Trophoblast cell (in vitro differentiated cells and primary cell): Measurements from ENCODE around the gene FUT4.
A peak's percentile ranks its signal among the peaks of the same experiment; 100 is the strongest.
"Not testable (repeated sequence)": the region's sequence is repeated elsewhere in the genome, so short reads cannot be mapped to it uniquely, and the experiment has no call there.

Source experiments
- DNase-seq, 2 donors: peaks; one replicate each; pipeline ENCODE4 v3.0.0-alpha.2; 2016
- H2AFZ ChIP-seq: 2 replicates; pipeline ENCODE4 v1.6.1; 2013; ENCODE audit warnings: low read length, moderate library complexity, mild to moderate bottlenecking; ENCODE audit not compliant: insufficient read depth, poor library complexity
- H2AK5ac ChIP-seq: 2 replicates; pipeline ENCODE4 v1.6.1; 2013; ENCODE audit warnings: mild to moderate bottlenecking, low read length
- H2BK120ac ChIP-seq: 2 replicates; pipeline ENCODE4 v1.6.1; 2013; ENCODE audit warnings: low read length, mild to moderate bottlenecking, moderate library complexity; ENCODE audit not compliant: insufficient read depth, poor library complexity
- H2BK12ac ChIP-seq: 2 replicates; pipeline ENCODE4 v1.6.1; 2013; ENCODE audit warnings: mild to moderate bottlenecking, low read length, moderate library complexity
- H2BK5ac ChIP-seq: 2 replicates; pipeline ENCODE4 v1.6.1; 2013; ENCODE audit warnings: low read length, low read depth, moderate library complexity, mild to moderate bottlenecking; ENCODE audit not compliant: poor library complexity
- H3K14ac ChIP-seq: 2 replicates; pipeline ENCODE4 v1.6.1; 2013; ENCODE audit warnings: mild to moderate bottlenecking, low read length
- H3K18ac ChIP-seq: 2 replicates; pipeline ENCODE4 v1.6.1; 2013; ENCODE audit warnings: mild to moderate bottlenecking, low read length
- H3K23ac ChIP-seq: 2 replicates; pipeline ENCODE4 v1.6.1; 2013; ENCODE audit warnings: low read length
- H3K27ac ChIP-seq: 2 replicates; pipeline ENCODE4 v1.5.1; 2013; ENCODE audit warnings: low read depth, mild to moderate bottlenecking, inconsistent platforms, low read length, moderate library complexity
- H3K27me3 ChIP-seq: 2 replicates; pipeline ENCODE4 v1.6.1; 2013; ENCODE audit warnings: inconsistent platforms, mild to moderate bottlenecking, low read length, moderate library complexity; ENCODE audit not compliant: insufficient read depth
- H3K36me3 ChIP-seq, 2 experiments: 1 replicate in 1 of 2; 2 replicates in 1 of 2; pipeline ENCODE4 v1.6.1; 2013; ENCODE audit warnings: low read length in 2 of 2, mild to moderate bottlenecking in 2 of 2, moderate library complexity in 1 of 2; ENCODE audit not compliant: insufficient read depth in 2 of 2, control insufficient read depth in 1 of 2
- H3K4ac ChIP-seq: 2 replicates; pipeline ENCODE4 v1.6.1; 2013; ENCODE audit warnings: low read depth, mild to moderate bottlenecking, low read length, moderate library complexity
- H3K4me1 ChIP-seq, 2 experiments: 1 replicate in 1 of 2; 2 replicates in 1 of 2; pipeline ENCODE4 v1.6.1; 2013; ENCODE audit warnings: low read length in 2 of 2, mild to moderate bottlenecking in 2 of 2, moderate library complexity in 1 of 2; ENCODE audit not compliant: insufficient read depth in 2 of 2, control insufficient read depth in 1 of 2
- H3K4me2 ChIP-seq: 2 replicates; pipeline ENCODE4 v1.6.1; 2013; ENCODE audit warnings: inconsistent platforms, mild to moderate bottlenecking, low read length, moderate library complexity
- H3K4me3 ChIP-seq: 2 replicates; pipeline ENCODE4 v1.5.1; 2013; ENCODE audit warnings: mild to moderate bottlenecking, low read depth, low read length, inconsistent platforms
- H3K79me1 ChIP-seq: one replicate; pipeline ENCODE4 v1.6.1; 2013; ENCODE audit warnings: low read length
- H3K79me2 ChIP-seq: 2 replicates; pipeline ENCODE4 v1.6.1; 2013; ENCODE audit warnings: low read length, mild to moderate bottlenecking; ENCODE audit not compliant: control insufficient read depth, insufficient read depth, poor library complexity
- H3K9ac ChIP-seq: 2 replicates; pipeline ENCODE4 v1.6.1; 2013; ENCODE audit warnings: mild to moderate bottlenecking, low read length
- H3K9me3 ChIP-seq: 2 replicates; pipeline ENCODE4 v1.6.1; 2013; ENCODE audit warnings: low read depth, mild to moderate bottlenecking, control low read depth, inconsistent platforms, low read length; ENCODE audit not compliant: insufficient read depth
- H4K12ac ChIP-seq: 2 replicates; pipeline ENCODE4 v1.6.1; 2013; ENCODE audit warnings: low read depth, mild to moderate bottlenecking, low read length, moderate library complexity
- H4K8ac ChIP-seq: 2 replicates; pipeline ENCODE4 v1.6.1; 2013; ENCODE audit warnings: low read depth, mild to moderate bottlenecking, low read length, moderate library complexity
- H4K91ac ChIP-seq: one replicate; pipeline ENCODE4 v1.6.1; 2013; ENCODE audit warnings: low read depth, mild to moderate bottlenecking, low read length, moderate library complexity
- WGBS: extraction: QIAGEN DNeasy Blood & Tissue Kit; methylation state at CpG from one replicate; pipeline ENCODE4 v1.1.7; 2013; ENCODE audit warnings: missing lambda C conversion rate; ENCODE audit not compliant: insufficient read length, insufficient coverage; ENCODE audit errors: extremely low coverage; 5-methylcytosine and 5-hydroxymethylcytosine counted together

Gene FUT4

GRCh38 chr11:94549146-94549545 lies 5.4 kb downstream of the FUT4 start:
- H4K8ac ChIP-seq: no peak overlapping the region
- no peak overlapping the region for H2BK120ac ChIP-seq
- H3K9ac ChIP-seq: no peak overlapping the region
- H3K9me3 ChIP-seq: no peaks in the 10 kb centered on the region
- H3K4ac ChIP-seq: no peak overlapping the region
- H2AFZ ChIP-seq: no peak overlapping the region
- peak in 1 of 2 donors; percentile 38 for DNase-seq
- no peaks in the 10 kb centered on the region for H3K27me3 ChIP-seq
- H2BK12ac ChIP-seq: no peak overlapping the region
- no peak overlapping the region for H2BK5ac ChIP-seq
- H3K14ac ChIP-seq: no peak overlapping the region
- no peak overlapping the region for H3K23ac ChIP-seq
- no peak overlapping the region for H4K12ac ChIP-seq
- H3K18ac ChIP-seq: no peak overlapping the region
- no peaks in the 10 kb centered on the region for H3K36me3 ChIP-seq
- peaks cover 13% of the 10 kb centered on the region for H3K79me2 ChIP-seq
- H3K4me1 ChIP-seq: peaks cover 8 to 21% of the 10 kb centered on the region in 2 experiments
- H3K4me3 ChIP-seq: no peak overlapping the region
- H3K79me1 ChIP-seq: peaks cover 10% of the 10 kb centered on the region
- no peak overlapping the region for H2AK5ac ChIP-seq
- no peak overlapping the region for H3K4me2 ChIP-seq
- no peak overlapping the region for H4K91ac ChIP-seq
- no peak overlapping the region for H3K27ac ChIP-seq
- no CpG with 5 or more reads among the region's 5 CpGs for WGBS

GRCh38 chr11:94550513-94550912 lies 6.8 kb downstream of the FUT4 start:
- Histone ChIP-seq H3K79me2 (peaks cover under 1% of the 10 kb centered on the region), H3K4ac (no peak overlapping the region), H3K18ac (no peak overlapping the region), H3K4me1 (peaks cover 1 to 11% of the 10 kb centered on the region in 2 experiments), H3K4me2 (no peak overlapping the region), H3K27ac (no peak overlapping the region), H3K23ac (no peak overlapping the region), H2AK5ac (no peak overlapping the region), H2BK120ac (no peak overlapping the region), H3K79me1 (no peaks in the 10 kb centered on the region), H4K91ac (no peak overlapping the region), H4K8ac (no peak overlapping the region), H3K4me3 (no peak overlapping the region), H4K12ac (no peak overlapping the region), H2AFZ (no peak overlapping the region), H3K14ac (no peak overlapping the region), H2BK5ac (no peak overlapping the region), H3K27me3 (no peaks in the 10 kb centered on the region), H2BK12ac (no peak overlapping the region), H3K36me3 (no peaks in the 10 kb centered on the region), H3K9me3 (no peaks in the 10 kb centered on the region), H3K9ac (no peak overlapping the region)
- no peak for DNase-seq
- 100% methylated on average over 1 of the region's 4 CpGs for WGBS

GRCh38 chr11:94553938-94554337 lies 10.2 kb downstream of the FUT4 start:
- H2BK12ac ChIP-seq: no peak overlapping the region
- no peak overlapping the region for H3K27ac ChIP-seq
- no peak overlapping the region for H3K4ac ChIP-seq
- no peaks in the 10 kb centered on the region for H3K9me3 ChIP-seq
- H3K79me2 ChIP-seq: no peaks in the 10 kb centered on the region
- H4K12ac ChIP-seq: no peak overlapping the region
- H2AK5ac ChIP-seq: no peak overlapping the region
- H3K4me2 ChIP-seq: no peak overlapping the region
- WGBS: no CpG with 5 or more reads among the region's 1 CpG
- no peak overlapping the region for H2AFZ ChIP-seq
- no peak overlapping the region for H2BK120ac ChIP-seq
- no peak overlapping the region for H2BK5ac ChIP-seq
- no peaks in the 10 kb centered on the region for H3K79me1 ChIP-seq
- no peak overlapping the region for H4K91ac ChIP-seq
- no peak overlapping the region for H3K23ac ChIP-seq
- DNase-seq: no peak
- no peak overlapping the region for H3K18ac ChIP-seq
- no peak overlapping the region for H3K4me3 ChIP-seq
- no peak overlapping the region for H4K8ac ChIP-seq
- H3K36me3 ChIP-seq: no peaks in the 10 kb centered on the region
- H3K14ac ChIP-seq: no peak overlapping the region
- H3K27me3 ChIP-seq: no peaks in the 10 kb centered on the region
- no peak overlapping the region for H3K9ac ChIP-seq
- H3K4me1 ChIP-seq: peaks cover 0 to 3% of the 10 kb centered on the region in 2 experiments

- H3K14ac ChIP-seq, H3K36me3 ChIP-seq, H2BK5ac ChIP-seq, H2BK120ac ChIP-seq, DNase-seq, H3K4me2 ChIP-seq, H3K4ac ChIP-seq, H2AK5ac ChIP-seq, H3K18ac ChIP-seq, H4K12ac ChIP-seq, H2BK12ac ChIP-seq, H3K79me1 ChIP-seq, H3K4me1 ChIP-seq, H3K9ac ChIP-seq, H3K9me3 ChIP-seq, H3K4me3 ChIP-seq, H3K23ac ChIP-seq, H2AFZ ChIP-seq, H3K79me2 ChIP-seq, H4K8ac ChIP-seq, H3K27me3 ChIP-seq, H4K91ac ChIP-seq, H3K27ac ChIP-seq: not testable (repeated sequence)
- WGBS: no CpG with 5 or more reads among the region's 8 CpGs
Measured at GRCh38 chr11:94555752-94556329, 12.1 kb downstream of the FUT4 start.
